Neural cell (in vitro differentiated cells): ENCODE measurements around the gene INTS11. TPM values are rescaled to one million over a fixed set of nuclear protein-coding genes. Genes with fewer than 3 reads are reported as not detected.

ENCODE experiments used
- H2AFZ ChIP-seq: fragments of 200-600, 300-800 bp; sonication (generic), shearing (Covaris generic); 2 replicates; pipeline ENCODE4 v1.6.0; 2014; ENCODE audit warnings: low read depth, mild to moderate bottlenecking, antibody characterized with exemption, low read length, moderate library complexity
- H3F3A ChIP-seq: fragments of 200-600 bp; shearing (Covaris generic); 2 replicates; pipeline ENCODE4 v1.6.1; 2016; ENCODE audit warnings: mild to moderate bottlenecking, moderate library complexity, mixed read lengths, antibody characterized with exemption, low read length; ENCODE audit not compliant: insufficient read depth, poor library complexity, severe bottlenecking
- H3K27ac ChIP-seq: fragments of 200-600, 300-800 bp; sonication (generic), shearing (Covaris generic); 2 replicates; pipeline ENCODE4 v1.5.1; 2014; ENCODE audit warnings: mild to moderate bottlenecking, low read length, moderate library complexity
- H3K27me3 ChIP-seq: fragments of 300-800, 200-600 bp; sonication (generic), shearing (Covaris generic); 2 replicates; pipeline ENCODE4 v1.6.0; 2014; ENCODE audit warnings: mild to moderate bottlenecking, low read depth, low read length, moderate library complexity; ENCODE audit not compliant: insufficient read depth
- H3K36me3 ChIP-seq: fragments of 300-800, 200-600 bp; sonication (generic), shearing (Covaris generic); 2 replicates; pipeline ENCODE4 v1.5.1; 2014; ENCODE audit warnings: mild to moderate bottlenecking, antibody characterized with exemption, low read length, moderate library complexity; ENCODE audit not compliant: insufficient read depth
- H3K4me2 ChIP-seq: fragments of 300-800, 200-600 bp; sonication (generic), shearing (Covaris generic); 2 replicates; pipeline ENCODE4 v1.6.0; 2014; ENCODE audit warnings: mild to moderate bottlenecking, low read length
- H3K4me3 ChIP-seq: fragments of 300-800, 200-600 bp; sonication (generic), shearing (Covaris generic); 2 replicates; pipeline ENCODE4 v1.5.1; 2014; ENCODE audit warnings: mild to moderate bottlenecking, low read length, moderate library complexity
- H3K79me2 ChIP-seq: fragments of 200-600 bp; shearing (Covaris generic); replicated peaks from 2 replicates; pipeline ENCODE4 v1.6.0; 2014; ENCODE audit warnings: mild to moderate bottlenecking, low read length, moderate library complexity; ENCODE audit not compliant: insufficient read depth
- H3K9ac ChIP-seq: fragments of 300-800, 200-600 bp; sonication (generic), shearing (Covaris generic); 2 replicates; pipeline ENCODE4 v1.6.1; 2016; ENCODE audit warnings: mild to moderate bottlenecking, low read length, mixed read lengths
- H3K9me2 ChIP-seq: fragments of 200-600 bp; shearing (Covaris generic); 2 replicates; pipeline ENCODE4 v1.6.1; 2016; ENCODE audit warnings: mild to moderate bottlenecking, low read length, mixed read lengths; ENCODE audit not compliant: insufficient read depth
- H3K9me3 ChIP-seq: fragments of 200-600, 300-800 bp; sonication (generic), shearing (Covaris generic); 2 replicates; pipeline ENCODE4 v1.6.1; 2016; ENCODE audit warnings: mild to moderate bottlenecking, mixed run types, low read length, moderate library complexity, mixed read lengths
- H4K20me1 ChIP-seq: fragments of 200-600 bp; shearing (Covaris generic); 2 replicates; pipeline ENCODE4 v1.6.1; 2016; ENCODE audit warnings: mild to moderate bottlenecking, mixed run types; ENCODE audit not compliant: insufficient read depth
- CTCF ChIP-seq: fragments of 450-650 bp; IDR thresholded peaks from 2 replicates; pipeline ENCODE4 v1.5.1; 2014; ENCODE audit warnings: antibody characterized with exemption, mild to moderate bottlenecking, moderate library complexity; ENCODE audit not compliant: poor library complexity, severe bottlenecking
- EP300 ChIP-seq: fragments of 450-650 bp; conservative IDR thresholded peaks from 2 replicates; pipeline ENCODE4 v1.6.1; 2014; ENCODE audit warnings: antibody characterized with exemption, mild to moderate bottlenecking, moderate library complexity; ENCODE audit not compliant: poor library complexity, severe bottlenecking
- EZH2 ChIP-seq: fragments of 200-600, 300-800 bp; shearing (Covaris generic), sonication (generic); IDR thresholded peaks from 2 replicates; pipeline ENCODE4 v1.6.1; 2014; ENCODE audit warnings: antibody characterized with exemption, low read length, borderline replicate concordance, mild to moderate bottlenecking; ENCODE audit not compliant: insufficient read depth, poor library complexity, severe bottlenecking
- MXI1 ChIP-seq: fragments of 450-650 bp; conservative IDR thresholded peaks from 2 replicates; pipeline ENCODE4 v1.6.1; 2014; ENCODE audit warnings: antibody characterized with exemption, mild to moderate bottlenecking; ENCODE audit not compliant: poor library complexity, severe bottlenecking
- POLR2AphosphoS5 ChIP-seq: IDR thresholded peaks from 2 replicates; pipeline ENCODE4 v1.6.1; 2012
- RAD21 ChIP-seq: fragments of 450-650 bp; conservative IDR thresholded peaks from 2 replicates; pipeline ENCODE4 v1.6.1; 2014; ENCODE audit warnings: antibody characterized with exemption, mild to moderate bottlenecking, moderate library complexity
- REST ChIP-seq: IDR thresholded peaks from 2 replicates; pipeline ENCODE4 v1.6.1; 2012; ENCODE audit warnings: borderline replicate concordance
- SMC3 ChIP-seq: fragments of 450-650 bp; conservative IDR thresholded peaks from 2 replicates; pipeline ENCODE4 v1.6.1; 2014; ENCODE audit warnings: antibody characterized with exemption, mild to moderate bottlenecking, moderate library complexity; ENCODE audit not compliant: poor library complexity
- TAF1 ChIP-seq: IDR thresholded peaks from 2 replicates; pipeline ENCODE4 v1.6.1; 2012; ENCODE audit warnings: low read depth
- polyA plus RNA-seq: library from polyadenylated mRNA; depleted of rRNA; stranded (reverse); fragments of >200 nt; gene quantifications from 2 replicates; pipeline ENCODE4 v1.2.3, GENCODE V29; 2014

Gene INTS11
- polyA plus RNA-seq, 1 donor from 2014 or later: 131 TPM

GRCh38 chr1:1284221-1285101 lies 40.0 kb downstream of the INTS11 start:
- H3K4me3 ChIP-seq: no peak overlapping the region
- H3K4me2 ChIP-seq: no peak overlapping the region
- H3K9ac ChIP-seq: no peak overlapping the region
- H3K36me3 ChIP-seq: no peaks in the 10 kb centered on the region
- TF ChIP-seq MXI1: no peak
- no peak for TF ChIP-seq SMC3
- no peak for TF ChIP-seq CTCF
- TF ChIP-seq TAF1: no peak
- no peak for TF ChIP-seq POLR2AphosphoS5
- no peak for TF ChIP-seq EP300
- no peak for TF ChIP-seq REST
- H3K27me3 ChIP-seq: no peaks in the 10 kb centered on the region
- no peaks in the 10 kb centered on the region for H4K20me1 ChIP-seq
- no peaks in the 10 kb centered on the region for H3K79me2 ChIP-seq
- no peaks in the 10 kb centered on the region for H3K9me3 ChIP-seq
- H3K27ac ChIP-seq: no peak overlapping the region
- H3F3A ChIP-seq: no peaks in the 10 kb centered on the region
- H3K9me2 ChIP-seq: no peaks in the 10 kb centered on the region
- H2AFZ ChIP-seq: no peak overlapping the region

- H3K79me2 ChIP-seq: no peaks in the 10 kb centered on the region
- H3K4me3 ChIP-seq: no peak overlapping the region
- no peaks in the 10 kb centered on the region for H3K9me2 ChIP-seq
- H3K9ac ChIP-seq: no peak overlapping the region
- H3K36me3 ChIP-seq: no peaks in the 10 kb centered on the region
- H3F3A ChIP-seq: no peaks in the 10 kb centered on the region
- no peak overlapping the region for H3K4me2 ChIP-seq
- H4K20me1 ChIP-seq: no peaks in the 10 kb centered on the region
- no peaks in the 10 kb centered on the region for H3K9me3 ChIP-seq
- TF ChIP-seq REST (no peak), RAD21 (no peak), EZH2 (no peak)
- H2AFZ ChIP-seq: no peak overlapping the region
- H3K27ac ChIP-seq: no peak overlapping the region
- H3K27me3 ChIP-seq: no peaks in the 10 kb centered on the region
These were observed 40.6 kb downstream of the INTS11 start for GRCh38 chr1:1283821-1284220.
